ENCODE measurements around the gene CHD2. TPM values are rescaled to one million over a fixed set of nuclear protein-coding genes. Genes with fewer than 3 reads are reported as not detected.
A peak's percentile ranks its signal among the peaks of the same experiment; 100 is the strongest.
"Not testable (repeated sequence)": the region's sequence is repeated elsewhere in the genome, so short reads cannot be mapped to it uniquely, and the experiment has no call there.

CHD2 gene
- total and polyA plus RNA-seq, 4 donors, result 39.4 to 547 (median 76.3) TPM

DNA sequence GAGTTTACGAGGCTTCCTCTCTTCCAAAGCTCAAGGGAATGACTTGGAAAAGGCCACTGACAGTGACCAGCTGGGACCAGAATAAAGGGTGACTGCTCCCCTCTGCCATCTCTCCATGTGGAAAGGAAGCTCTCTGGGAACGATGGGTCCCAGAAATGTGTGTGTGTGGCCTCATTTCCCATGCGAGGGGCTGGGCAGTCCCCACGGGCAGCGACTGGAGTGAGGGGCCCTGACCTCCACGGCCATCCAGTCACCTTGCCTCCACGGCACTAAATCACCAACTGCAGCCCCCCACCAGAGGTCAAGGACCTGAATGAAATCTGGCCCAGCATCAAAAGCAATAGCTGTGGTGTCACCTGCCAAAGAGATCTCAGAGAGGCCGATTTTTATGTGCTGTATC, 159.3 kb downstream of the CHD2 start:
- no peak overlapping the region for H3K4me3 ChIP-seq
- H3K27ac ChIP-seq (ENCODE audit: low read depth in 1 of 2, low read length in 1 of 2), result no peak overlapping the region
- no peak for DNase-seq
- H3K9ac ChIP-seq (ENCODE audit: insufficient read depth in 1 of 2, low read length in 2 of 2), result no peak overlapping the region
- no peak for ATAC-seq (ENCODE audit: insufficient read depth, low FRiP score)
- H3K27me3 ChIP-seq (ENCODE audit: control insufficient read depth in 3 of 3, insufficient read depth in 3 of 3, low read length in 2 of 3), result no peaks in the 10 kb centered on the region
- TF ChIP-seq, protein P1, sequence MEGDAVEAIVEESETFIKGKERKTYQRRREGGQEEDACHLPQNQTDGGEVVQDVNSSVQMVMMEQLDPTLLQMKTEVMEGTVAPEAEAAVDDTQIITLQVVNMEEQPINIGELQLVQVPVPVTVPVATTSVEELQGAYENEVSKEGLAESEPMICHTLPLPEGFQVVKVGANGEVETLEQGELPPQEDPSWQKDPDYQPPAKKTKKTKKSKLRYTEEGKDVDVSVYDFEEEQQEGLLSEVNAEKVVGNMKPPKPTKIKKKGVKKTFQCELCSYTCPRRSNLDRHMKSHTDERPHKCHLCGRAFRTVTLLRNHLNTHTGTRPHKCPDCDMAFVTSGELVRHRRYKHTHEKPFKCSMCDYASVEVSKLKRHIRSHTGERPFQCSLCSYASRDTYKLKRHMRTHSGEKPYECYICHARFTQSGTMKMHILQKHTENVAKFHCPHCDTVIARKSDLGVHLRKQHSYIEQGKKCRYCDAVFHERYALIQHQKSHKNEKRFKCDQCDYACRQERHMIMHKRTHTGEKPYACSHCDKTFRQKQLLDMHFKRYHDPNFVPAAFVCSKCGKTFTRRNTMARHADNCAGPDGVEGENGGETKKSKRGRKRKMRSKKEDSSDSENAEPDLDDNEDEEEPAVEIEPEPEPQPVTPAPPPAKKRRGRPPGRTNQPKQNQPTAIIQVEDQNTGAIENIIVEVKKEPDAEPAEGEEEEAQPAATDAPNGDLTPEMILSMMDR (IDR thresholded peaks at IDR 0.05; ENCODE audit: control extremely low read depth, extremely low read depth), result no peak
- H3K9me3 ChIP-seq (ENCODE audit: control insufficient read depth in 4 of 4, insufficient read depth in 3 of 4, low read length in 3 of 4), result no peaks in the 10 kb centered on the region
- WGBS, 2 donors, result 73 to 87% methylated on average over 8 of the region's 8 CpGs
- H3K4me1 ChIP-seq (ENCODE audit: control insufficient read depth in 5 of 5, insufficient read depth in 5 of 5, low read length in 5 of 5), result peaks cover 0 to 10% (median 3%) of the 10 kb centered on the region in 5 donors
- peaks cover 0 to 4% (median 0%) of the 10 kb centered on the region in 4 donors for H3K36me3 ChIP-seq (ENCODE audit: control insufficient read depth in 4 of 4, insufficient read depth in 4 of 4, low read length in 4 of 4)

DNA sequence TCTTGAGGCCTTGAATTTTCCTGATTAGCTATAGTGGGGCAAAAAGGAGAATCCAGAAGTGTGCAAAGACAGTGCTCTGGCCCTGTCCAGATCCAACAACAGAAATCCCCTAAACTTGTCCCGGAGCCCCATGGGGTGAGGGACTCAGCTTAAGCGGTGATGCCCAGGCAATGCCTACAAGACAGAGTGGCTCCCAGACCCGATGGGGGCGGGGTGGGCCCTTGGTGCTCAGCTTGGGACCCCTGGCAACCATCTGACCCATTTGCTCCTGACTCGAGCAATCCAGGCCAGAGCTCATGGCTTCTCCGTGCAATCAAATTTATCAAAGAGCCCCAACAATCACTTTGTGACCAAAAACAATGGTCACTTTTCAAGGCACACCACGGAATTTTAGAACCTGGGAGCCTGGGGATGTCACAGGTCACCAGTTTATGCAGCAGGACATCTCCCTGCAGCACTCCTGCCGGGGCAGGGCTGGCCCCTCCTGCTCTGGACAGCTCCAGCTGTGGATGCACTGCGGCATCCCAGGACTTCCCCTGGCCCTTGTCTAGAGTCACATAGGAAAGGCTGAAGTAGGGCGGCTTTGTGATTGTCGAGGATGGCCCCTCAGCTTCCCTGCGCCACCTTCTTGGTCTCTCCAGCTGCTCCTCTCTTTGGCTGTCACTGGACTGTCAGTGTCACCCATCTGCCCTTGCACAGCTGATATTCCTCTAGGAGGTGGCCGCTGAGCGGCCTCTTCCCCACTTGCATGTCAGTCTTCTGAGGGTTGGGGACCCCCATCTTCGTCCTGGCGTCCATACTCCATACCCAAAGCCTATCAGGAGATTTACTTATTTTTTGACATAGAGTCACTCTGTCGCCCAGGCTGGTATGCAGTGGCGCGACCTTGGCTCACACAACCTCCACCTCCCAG, 160.5 kb downstream of the CHD2 start:
- H3K4me3 ChIP-seq, result no peak overlapping the region
- peak overlapping the region in 1 of 2 donors; percentile 19 for H3K9ac ChIP-seq (ENCODE audit: insufficient read depth in 1 of 2, low read length in 2 of 2)
- H3K4me1 ChIP-seq (ENCODE audit: control insufficient read depth in 5 of 5, insufficient read depth in 5 of 5, low read length in 5 of 5), result peaks cover 0 to 10% (median 3%) of the 10 kb centered on the region in 5 donors
- no peak for DNase-seq
- 81 to 87% methylated on average over 19 of the region's 19 CpGs for WGBS, 2 donors
- no peak overlapping the region for H3K27ac ChIP-seq (ENCODE audit: low read depth in 1 of 2, low read length in 1 of 2)
- H3K27me3 ChIP-seq (ENCODE audit: control insufficient read depth in 3 of 3, insufficient read depth in 3 of 3, low read length in 2 of 3), result no peaks in the 10 kb centered on the region
- TF ChIP-seq, protein P1 (IDR thresholded peaks at IDR 0.05; ENCODE audit: control extremely low read depth, extremely low read depth), result no peak
- no peak for ATAC-seq (ENCODE audit: insufficient read depth, low FRiP score)
- peaks cover 0 to 5% (median 0%) of the 10 kb centered on the region in 4 donors for H3K36me3 ChIP-seq (ENCODE audit: control insufficient read depth in 4 of 4, insufficient read depth in 4 of 4, low read length in 4 of 4)
- H3K9me3 ChIP-seq (ENCODE audit: control insufficient read depth in 4 of 4, insufficient read depth in 3 of 4, low read length in 3 of 4), result no peaks in the 10 kb centered on the region

DNA sequence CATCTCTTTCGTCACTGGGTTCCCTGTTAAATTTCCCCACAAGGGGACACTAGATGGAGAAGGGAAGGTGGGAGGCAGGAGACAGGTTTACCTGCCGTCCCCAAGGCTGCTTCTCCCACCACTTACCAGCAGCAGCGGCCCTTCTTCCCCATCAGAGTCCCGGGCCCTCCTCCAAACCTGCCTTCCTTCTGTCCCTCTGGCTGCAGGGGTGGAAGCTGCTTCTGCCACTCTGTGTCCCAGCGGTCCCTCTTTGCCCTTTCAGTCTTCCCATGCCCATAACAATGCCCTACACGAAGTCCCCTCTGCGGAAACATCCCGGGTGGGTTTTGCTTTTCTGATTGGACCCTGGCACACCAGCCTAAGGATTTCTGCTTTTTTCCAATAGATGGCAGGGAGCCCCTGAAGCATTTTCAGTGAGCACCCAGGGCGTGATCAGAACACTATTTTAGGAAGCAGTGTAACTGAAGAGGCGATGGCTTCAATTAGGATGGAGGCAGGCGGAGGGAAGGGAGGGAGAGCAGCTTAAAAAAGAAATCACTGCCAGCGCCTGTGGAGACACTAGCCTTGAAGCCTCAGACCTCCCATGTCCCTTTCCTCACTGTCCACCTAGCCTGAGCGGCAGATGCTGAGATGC, 162.6 kb downstream of the CHD2 start:
- 74 to 77% methylated on average over 10 to 11 of the region's 13 CpGs for WGBS, 2 donors
- not testable (repeated sequence) for H3K4me3 ChIP-seq; H3K36me3 ChIP-seq (ENCODE audit: control insufficient read depth in 4 of 4, insufficient read depth in 4 of 4, low read length in 4 of 4); H3K27me3 ChIP-seq (ENCODE audit: control insufficient read depth in 3 of 3, insufficient read depth in 3 of 3, low read length in 2 of 3); H3K27ac ChIP-seq (ENCODE audit: low read depth in 1 of 2, low read length in 1 of 2); ATAC-seq (ENCODE audit: insufficient read depth, low FRiP score); H3K9ac ChIP-seq (ENCODE audit: insufficient read depth in 1 of 2, low read length in 2 of 2); H3K4me1 ChIP-seq (ENCODE audit: control insufficient read depth in 5 of 5, insufficient read depth in 5 of 5, low read length in 5 of 5); DNase-seq; H3K9me3 ChIP-seq (ENCODE audit: control insufficient read depth in 4 of 4, insufficient read depth in 3 of 4, low read length in 3 of 4)

DNA sequence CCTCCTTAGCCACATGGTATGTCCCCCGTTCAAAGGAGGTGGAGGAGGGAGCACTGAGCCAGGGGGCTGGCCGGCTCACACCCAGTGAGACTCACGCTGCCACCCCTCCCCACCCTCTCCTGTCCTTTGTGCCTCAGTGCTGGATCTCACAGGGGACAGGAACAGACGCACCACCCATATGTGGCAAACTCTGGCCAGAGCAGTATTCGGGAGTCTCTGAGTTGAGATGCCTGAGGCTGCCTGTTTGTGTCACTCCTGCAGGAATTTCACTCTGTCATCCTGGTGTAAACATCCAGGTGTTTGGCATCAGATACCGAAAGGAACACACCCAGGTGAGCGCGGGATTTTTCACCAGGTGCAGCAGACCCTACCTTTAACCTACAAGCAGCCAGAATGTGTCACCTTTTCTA, 163.1 kb downstream of the CHD2 start:
- no peak for ATAC-seq (ENCODE audit: insufficient read depth, low FRiP score)
- peaks cover 0 to 8% (median 3%) of the 10 kb centered on the region in 5 donors for H3K4me1 ChIP-seq (ENCODE audit: control insufficient read depth in 5 of 5, insufficient read depth in 5 of 5, low read length in 5 of 5)
- H3K36me3 ChIP-seq (ENCODE audit: control insufficient read depth in 4 of 4, insufficient read depth in 4 of 4, low read length in 4 of 4), result peaks cover 0 to 5% (median 0%) of the 10 kb centered on the region in 4 donors
- H3K9me3 ChIP-seq (ENCODE audit: control insufficient read depth in 4 of 4, insufficient read depth in 3 of 4, low read length in 3 of 4), result peaks cover 0 to 3% (median 0%) of the 10 kb centered on the region in 4 donors
- WGBS, 2 donors, result 59 to 79% methylated on average over 8 of the region's 8 CpGs
- no peak overlapping the region for H3K9ac ChIP-seq (ENCODE audit: insufficient read depth in 1 of 2, low read length in 2 of 2)
- TF ChIP-seq, protein P1 (IDR thresholded peaks at IDR 0.05; ENCODE audit: control extremely low read depth, extremely low read depth), result no peak
- H3K4me3 ChIP-seq, result no peak overlapping the region
- no peaks in the 10 kb centered on the region for H3K27me3 ChIP-seq (ENCODE audit: control insufficient read depth in 3 of 3, insufficient read depth in 3 of 3, low read length in 2 of 3)
- DNase-seq, result no peak
- no peak overlapping the region for H3K27ac ChIP-seq (ENCODE audit: low read depth in 1 of 2, low read length in 1 of 2)
